HS-5 (cell line): Measurements from ENCODE around the gene CIB4.

ENCODE experiments used
- DNase-seq: peaks from one replicate; pipeline ENCODE4 v3.0.0-alpha.2; 2012; ENCODE audit warnings: low read depth

CIB4 gene

DNA sequence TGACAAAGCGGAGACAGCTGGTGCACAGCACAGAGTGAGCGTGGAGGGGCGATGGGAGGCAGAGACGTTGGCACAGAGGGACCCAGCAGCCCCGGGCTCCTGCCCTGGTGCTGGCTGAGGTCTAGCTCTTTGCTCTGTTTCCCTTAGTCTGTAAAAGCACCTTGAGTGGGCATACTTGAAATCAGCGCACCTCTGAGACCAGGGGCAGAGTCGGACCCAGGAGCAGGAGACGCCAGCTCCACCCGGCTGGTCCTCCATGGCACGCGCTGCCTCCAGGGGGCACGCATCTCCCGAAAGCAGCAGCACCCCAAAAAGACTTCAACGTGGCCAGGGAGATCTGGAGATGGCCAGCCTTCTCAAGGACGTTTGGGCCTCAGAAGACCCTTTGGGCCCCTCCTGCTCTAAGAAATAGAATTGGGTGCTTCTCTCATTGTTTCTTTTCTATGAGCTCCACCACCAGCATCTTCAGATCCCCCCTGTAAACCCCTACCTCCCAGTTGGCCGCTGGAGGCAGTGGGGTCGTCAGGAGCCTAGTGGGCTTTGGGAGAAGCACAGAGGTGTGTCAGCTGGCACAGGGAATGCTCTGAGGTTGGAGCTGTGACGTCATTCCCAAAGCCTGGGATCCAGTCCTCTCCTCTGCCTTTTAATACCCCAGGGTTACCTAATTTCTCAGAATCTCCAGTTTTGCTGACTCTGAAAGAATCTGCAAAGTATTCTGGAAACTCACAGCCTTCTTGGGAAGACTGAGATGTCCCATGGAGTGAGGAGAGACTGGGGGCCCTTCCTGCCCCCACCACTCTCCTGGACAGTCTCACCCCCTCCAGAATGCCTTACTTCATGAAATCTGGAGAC, 58.9 kb downstream of the CIB4 start:
- no peak for DNase-seq

DNA sequence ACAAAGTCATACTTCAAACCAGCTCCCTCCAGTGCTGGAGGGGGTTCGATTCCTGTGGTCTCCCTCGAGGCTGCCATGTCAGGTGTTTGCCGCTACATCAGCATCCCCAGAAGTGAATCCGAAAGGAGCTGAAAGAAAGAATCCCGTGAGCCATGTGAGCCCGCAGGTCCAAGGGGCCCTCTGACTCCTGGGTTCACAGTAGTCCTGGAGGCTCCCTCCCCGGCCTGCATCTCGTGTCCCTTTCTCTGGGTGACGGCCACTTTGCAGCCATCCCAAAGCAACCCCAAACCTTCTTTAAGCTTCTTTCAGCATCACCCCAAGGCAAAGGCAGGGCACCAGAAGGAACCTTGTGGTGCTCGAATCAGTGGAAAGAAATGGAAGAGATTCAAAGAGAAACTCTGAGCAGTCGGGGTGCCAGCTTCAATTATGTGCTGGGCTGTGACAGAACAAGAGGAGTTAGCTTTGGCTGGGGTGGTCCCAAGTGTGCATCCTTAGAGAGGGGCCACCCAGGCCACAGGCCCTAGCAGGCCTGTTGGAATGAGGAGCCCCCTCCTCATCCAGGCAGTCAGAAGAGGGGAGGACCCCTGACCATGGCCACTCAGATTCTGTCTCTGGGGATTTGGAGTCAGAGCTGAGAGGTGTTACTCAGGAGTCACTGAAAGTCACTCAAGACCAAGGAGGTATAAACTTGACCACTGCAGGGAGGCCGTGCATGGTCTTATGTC, 59.7 kb downstream of the CIB4 start:
- no peak for DNase-seq

DNA sequence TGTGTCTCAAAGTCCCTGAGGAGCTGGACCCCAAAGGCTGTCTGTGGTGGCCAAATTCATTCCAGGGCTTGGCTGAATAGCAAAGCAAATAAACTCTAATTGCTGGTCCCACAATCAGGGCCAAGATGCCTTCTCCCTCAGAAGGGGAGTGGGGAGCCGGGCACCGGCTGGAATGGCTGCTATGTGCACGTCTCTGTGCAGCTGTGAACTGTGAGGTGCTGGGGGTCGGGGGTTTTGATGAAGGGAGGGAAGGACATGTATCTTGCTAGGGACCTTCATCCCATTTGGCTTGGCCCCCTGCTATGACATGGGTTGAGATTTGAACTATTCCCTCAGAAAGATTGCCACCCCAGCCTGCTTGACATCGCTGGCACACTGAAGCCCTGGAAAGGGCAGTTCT, 60.4 kb downstream of the CIB4 start:
- no peak for DNase-seq

DNA sequence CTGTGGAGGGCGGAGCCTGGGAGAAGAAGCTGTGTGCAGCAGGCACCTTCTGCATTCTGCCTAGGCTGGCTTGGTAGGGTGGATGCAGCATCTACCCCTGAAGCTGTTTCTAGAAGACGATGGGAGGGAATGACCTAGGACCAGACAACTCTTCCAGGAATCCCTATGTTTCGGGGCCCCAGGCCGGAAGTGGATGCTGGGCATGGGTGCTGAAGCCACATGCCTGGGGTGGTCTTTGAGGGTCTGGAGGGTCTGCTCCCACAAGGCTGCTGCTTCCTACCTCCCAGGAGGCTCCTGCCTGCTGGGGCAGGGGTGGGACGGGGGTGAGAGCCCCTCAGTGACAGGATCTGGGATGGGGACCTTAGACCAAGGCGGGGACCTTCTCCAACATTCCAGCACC, 61.0 kb downstream of the CIB4 start:
- no peak for DNase-seq

DNA sequence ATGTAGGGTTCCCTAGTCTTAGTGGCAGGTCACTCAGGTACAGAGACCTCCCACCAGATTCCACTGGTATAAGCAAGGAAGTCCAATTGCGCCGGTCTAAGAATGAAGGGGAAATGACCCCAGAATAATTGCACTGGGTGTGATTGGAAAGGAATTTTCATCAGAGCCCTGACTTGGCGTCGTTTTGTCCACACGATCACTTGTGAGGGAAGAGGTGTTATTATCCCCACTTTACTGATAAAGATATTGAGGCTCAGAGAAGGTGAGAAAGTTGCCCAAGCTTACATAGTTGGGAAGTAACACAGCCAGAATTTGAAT, 61.5 kb downstream of the CIB4 start:
- DNase-seq: no peak

DNA sequence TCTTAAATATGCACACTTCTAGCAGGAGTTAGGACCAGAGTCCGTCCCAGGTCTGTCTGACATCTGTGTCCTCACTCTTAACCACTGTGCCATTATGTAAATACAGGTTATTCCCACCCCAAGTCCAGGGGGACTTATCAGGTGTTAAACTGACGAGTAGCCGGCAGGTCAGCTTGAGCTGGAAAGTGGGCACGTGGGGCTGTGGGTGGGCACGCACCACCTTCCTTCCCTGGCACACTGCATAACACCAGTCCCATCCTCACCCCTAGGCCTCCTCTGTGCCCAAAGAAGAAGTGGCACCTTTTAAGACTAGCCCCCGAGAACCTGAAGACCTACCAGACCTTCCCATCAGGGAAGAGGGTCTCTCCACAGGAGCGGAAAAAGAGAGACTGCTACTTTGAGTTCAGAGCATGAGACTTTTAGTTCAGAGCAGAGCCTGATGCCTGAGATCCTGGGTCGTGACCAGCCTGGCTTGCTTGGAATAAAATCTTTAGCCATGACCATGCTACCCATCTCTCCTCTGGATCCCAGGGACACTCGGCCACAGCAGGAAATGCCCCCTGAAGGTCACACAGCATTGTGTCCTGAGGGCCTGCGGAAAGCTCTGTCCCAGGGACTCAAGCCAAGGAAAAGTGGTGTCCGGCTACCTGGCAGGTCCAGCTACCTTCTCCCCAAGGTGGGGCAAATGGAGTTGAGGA, 62.0 kb downstream of the CIB4 start:
- DNase-seq: no peak

DNA sequence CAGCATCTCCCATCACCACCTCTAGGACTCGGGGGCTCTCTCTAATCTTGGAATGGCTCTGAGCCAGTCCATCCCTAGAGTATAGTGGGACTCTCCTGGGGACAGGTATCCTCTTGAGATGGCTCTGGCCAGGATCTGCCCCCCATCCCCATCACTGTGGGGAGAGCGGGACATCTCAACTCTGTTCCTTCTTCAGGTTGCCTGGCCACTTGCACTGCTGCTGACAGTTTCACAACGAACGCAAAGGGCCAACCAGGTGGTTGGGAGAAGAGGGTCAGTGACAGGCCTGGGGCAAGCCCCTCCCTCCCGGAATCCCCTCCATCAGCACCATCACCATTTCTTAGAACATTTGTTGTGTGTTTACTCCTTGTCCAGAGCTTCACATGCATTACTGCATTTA, 62.6 kb downstream of the CIB4 start:
- DNase-seq: no peak

DNA sequence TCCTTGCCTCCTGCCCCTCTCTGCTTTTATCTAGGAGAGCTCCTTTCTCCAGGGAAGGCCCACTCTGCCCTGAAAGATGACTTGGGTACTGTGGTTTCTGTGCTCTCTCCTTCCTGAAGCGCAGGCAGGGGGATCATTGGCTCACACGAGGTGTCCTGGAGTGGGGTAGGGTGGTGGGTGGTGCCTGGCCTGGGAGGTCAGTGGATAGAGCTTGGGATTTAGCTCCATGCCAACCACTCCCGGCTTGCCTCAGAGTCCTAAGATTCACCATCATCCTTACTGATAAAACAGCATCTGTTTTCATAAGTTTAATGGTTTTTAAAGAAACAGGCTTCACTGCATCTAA, 63.1 kb downstream of the CIB4 start:
- no peak for DNase-seq

DNA sequence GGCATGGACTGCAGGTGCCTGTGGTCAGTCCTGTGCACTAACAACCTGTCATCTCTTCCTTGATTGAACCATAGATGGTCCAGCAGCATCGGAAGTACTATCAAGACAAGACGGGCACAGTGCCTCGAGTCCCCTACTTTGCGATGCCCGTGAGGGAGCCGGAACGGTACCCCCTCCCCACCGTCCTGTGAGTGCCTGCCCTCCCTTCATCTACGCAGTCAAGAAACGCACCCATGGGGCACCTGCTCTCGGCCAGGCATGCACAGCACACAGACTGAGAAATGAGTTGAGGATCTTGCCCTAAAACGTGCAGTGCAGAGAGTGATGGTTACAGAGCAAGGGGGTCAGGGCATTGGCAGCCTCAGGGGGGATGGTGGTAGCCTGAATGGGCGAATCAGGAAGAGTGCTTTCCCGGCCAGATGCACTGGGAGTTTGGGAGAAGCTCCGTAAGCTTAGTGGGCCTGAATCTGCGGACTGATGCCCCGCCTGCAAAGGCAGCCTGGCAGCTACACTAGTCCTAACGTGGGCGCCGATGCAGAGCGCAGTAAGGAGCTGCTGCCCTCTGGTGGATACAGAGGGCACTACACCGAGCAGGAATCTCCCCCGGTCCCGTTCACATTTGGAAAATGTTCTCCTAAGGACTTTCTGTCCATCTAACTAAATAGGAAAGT, 63.6 kb downstream of the CIB4 start:
- peak; percentile 28 for DNase-seq

DNA sequence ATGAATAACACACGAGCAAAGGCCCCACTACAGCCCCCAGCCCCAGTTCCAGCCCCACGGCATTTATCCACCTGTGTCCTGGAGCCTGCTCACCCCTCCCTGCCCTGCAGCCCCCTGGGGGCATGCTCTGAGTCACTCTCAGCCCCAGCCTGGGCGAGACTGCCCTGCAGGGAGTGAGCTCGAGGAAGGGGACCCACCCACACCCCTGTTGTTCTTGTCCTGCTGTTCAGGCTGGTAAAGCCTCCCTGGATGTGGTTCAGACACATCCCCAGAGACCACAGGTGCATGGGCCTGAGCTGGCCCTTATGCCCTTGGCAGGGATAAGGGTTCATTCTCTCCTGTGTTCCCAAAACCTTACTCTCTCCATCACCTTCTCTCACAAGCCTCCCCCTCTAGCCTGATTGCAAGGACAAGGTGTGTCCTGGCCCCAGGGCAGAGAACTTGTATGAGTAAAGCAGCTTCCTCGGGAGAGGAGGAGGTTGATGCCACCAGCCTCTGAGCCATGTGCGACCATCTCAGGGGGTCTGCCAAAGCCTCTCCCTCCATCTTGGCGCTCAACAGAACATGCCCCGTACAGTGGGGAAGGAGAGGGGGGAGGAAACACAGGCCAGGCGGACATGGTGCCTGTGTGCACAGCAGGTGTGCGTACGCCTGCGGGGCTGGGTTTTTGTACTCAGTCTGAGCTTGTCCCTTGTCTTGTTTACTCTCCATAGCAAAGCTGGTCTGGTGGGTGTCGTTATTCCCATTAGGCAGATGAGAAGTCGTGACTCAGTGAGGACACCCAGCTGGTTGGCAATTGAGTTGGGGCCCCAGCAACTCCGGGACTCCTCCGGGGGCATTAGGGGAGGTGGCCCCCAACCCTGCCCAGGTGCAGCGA, 64.4 kb downstream of the CIB4 start:
- DNase-seq: no peak

DNA sequence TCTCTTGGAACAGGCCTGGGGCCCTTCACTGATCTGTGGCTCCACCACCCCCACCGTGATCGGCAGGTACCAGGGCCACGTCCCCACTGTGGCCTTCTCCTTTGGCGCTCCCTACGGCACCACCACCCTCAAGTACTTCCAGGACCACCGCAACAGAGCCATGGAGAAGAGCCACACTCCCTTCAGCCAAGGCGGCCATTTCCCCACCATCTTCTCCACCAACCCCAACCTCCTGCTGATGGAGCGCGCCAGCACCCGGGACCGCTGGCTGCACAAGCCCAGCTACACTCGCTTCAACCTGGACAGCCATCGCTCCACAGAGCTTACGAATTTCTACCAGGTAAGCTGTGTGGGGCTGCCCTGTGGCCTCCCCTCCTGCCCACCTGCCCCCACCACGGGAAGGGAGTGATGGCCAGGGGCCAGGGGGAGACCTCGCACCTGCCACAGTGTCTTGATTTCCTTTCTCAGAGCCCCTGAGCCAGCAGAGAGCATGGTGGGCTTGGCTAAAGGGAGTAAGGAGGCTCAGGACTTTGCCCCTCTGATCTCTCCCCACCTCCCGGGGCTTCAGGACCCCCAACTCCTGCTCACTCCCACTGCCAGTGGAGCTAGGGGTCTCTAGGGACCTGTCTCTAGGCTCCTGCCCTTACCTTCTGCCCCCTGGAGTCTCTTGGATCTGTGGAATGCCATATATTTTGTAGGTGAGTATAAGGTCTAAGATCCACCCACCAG, 65.2 kb downstream of the CIB4 start:
- DNase-seq: no peak

DNA sequence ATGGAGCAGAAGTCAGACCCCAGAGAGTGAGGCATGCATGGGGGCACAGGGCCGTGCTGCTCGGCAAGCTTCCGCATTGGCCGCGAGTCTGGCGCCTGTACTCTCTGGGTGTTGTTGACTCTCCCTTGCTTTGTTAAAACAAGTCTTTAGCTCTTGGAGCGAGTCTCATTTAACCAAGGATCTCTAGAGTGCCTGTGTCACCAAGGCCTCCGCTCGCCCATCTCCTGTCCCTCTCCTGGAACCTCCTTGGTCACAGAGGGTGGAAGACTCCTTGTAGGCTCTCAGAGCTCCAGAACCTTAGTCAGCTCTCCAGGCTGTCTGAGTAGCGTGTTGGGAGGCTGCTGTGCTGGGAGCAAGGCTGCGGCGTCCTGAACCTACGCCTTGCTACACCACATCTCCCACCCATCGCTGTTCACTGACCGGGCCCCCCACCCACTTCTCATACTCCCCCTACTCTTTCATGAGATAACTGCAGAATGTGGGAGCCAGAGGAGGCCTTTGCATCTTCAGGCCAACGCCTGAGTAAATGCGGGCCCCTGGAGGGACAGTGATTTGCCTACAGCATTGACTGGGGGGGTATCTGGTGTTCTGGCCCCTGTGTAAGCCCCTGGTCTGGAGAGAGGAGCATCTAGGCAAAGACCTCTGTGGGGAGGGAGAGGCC, 66.1 kb downstream of the CIB4 start:
- no peak for DNase-seq

DNA sequence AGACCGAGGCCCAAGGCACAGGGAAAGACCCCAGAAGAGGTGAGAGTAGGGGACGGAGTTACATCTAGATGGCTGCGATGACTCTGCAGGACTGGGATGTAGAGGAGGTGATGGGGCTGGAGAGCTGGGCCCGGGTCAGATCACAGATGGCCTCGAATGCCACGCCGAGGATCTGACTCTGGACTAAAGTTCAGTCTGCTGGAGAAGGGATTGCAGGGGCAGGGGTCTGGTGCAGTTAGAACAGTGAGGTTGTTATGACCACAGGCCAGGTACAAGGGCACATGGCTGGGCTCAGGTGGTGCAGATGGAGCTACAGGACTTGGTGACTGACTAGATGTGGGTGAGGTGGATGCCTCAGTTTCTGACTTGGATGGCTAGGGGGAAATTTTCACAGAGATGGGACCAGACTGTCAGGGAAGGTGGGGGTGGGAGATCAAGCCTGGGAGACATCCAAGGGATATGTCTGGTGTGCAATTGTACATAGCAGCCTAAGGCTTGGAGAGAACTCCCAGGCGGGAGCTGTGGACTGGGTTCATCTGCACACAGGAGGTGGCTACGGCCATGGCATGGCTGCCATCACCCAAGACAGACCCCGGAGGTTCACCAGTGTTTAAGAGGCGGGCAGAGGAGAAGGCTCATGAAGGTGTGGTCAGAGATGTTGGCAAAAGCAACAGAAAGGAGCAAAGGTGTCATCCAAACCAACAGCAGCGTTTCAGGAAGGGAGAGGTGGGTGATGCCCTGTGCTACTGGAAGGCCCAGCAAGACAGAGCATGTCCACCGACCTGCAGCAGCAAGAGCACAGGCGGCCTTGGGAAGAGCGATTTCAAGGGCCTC, 66.9 kb downstream of the CIB4 start:
- DNase-seq: no peak

DNA sequence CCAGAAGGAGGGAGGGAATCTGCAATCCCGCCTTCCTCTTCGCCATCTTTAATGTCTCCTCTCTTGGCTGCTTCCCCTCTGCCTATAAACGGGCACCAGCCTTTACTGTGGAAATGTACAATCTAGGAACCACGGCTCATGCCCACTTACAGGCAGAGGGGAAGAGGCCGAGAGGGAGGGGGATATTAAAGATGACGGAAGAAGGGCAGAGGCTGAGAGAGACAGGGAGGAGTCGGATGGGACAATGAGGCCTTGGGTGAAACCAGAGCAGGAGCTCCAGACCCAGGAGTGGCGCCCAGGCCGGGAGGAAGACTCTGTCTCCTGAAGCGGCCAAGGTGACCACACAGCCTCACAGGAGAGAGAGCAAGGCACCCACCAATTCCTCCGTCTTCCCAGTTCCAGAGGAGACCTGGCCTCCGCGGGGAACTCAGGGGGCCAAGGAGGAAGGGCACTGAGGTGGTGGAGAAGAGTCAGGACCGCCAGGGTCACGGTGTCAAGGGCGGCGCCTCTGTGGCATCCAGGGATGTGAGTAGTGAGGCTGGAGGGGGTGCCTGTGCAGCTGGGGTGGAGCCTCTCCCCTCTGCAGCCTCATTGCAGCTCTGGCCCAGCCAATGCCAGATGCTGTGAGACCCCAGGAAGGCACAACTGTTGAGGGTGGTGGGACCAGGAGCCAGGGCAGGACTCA, 67.8 kb downstream of the CIB4 start:
- no peak for DNase-seq

DNA sequence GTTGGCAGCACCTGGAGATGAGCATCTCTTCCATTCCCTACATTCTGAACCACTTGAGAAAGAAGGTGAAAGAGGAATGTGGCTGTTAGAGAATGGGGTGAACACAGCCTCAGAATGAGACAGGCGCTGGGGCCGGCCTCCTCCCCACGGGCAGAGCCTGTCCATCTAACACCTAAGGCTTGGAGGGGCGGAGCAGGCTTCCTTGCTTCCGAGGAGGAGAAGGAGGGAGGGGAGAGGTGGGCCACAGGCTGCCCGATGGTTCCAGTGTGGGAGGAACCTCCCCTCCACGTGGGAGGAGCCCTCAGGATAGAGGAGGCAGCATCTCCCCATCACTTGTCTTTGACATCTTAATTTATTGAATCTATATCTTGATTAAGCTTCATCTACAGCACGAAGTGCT, 68.6 kb downstream of the CIB4 start:
- no peak for DNase-seq

DNA sequence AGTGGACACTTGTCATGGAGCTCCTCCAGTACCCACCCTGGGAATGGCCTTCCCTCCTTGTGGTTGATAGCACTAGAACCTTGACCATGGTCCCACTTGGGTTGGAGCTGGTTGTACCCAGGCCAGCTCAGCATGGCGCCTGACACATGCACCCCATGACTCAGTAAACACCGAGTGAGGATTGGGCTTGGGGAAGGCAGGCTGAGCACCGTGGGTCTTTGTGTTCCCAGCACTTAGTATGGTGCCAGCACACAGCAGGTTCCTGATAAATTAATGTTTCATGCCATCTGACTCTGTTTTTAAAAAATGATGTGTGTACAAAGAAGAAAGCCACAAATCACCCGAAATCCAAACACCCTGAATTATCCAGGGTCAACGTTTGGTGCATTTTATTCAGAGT, 69.8 kb downstream of the CIB4 start:
- DNase-seq: no peak

DNA sequence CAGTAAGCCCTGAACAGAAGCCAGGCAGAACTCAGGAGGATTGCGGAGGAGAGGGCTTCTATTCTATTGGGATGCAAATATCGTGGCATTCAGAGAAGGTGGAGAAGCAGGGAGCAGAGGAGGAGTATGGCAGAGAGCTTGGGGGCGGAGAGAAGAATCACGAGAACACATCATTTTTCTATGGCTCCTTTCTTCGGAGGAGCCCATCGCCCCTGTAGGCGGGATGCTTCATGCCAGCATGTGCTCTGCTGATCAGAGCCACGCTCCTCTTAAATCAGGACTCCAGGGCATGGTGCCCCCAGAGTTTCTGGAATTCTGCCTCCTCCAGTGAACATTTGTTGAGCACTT, 71.1 kb downstream of the CIB4 start:
- no peak for DNase-seq

DNA sequence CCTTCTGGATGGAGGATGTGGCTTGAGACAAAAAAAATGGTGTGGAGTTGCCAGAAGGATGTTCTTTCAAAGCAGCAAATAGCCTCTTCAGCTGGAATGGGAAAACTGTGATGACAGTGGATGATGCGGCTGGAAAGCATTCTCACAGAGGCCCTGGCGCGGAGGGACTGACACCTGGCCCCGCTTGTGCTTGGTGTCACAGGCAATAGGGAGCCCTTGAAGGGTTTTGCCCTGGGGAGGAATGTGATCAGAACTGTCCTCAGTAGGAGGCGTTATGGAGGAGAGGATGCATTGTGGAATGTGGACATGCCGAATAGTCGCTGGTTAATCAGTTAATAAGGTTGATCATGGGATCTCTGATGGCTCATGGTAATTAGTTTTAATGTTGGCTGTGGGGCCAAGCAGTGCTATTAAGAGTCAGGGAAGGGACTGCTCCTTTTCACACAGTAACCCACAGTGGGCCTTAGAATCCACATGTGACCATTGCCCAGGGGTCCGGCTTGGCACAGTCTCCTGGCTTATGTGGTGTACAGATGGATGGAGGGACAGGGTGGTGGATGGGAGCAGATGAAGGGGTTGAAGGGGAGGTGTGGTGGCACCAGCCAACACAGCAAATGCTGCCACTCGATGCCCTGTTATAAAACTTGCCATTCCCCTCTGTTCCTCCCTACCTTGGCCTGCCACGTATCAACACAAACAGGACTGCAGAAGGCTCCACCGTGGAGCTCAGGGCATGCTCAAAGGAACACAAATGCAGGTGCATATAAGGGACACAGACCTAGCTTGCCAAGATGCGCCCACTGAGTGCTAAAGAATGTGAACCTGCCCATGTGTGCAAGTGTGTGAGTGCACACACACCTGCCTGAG, 71.7 kb downstream of the CIB4 start:
- no peak for DNase-seq
